Measurements from ENCODE around the gene CYP24A1. TPM values are rescaled to one million over a fixed set of nuclear protein-coding genes. Genes with fewer than 3 reads are reported as not detected.

The CYP24A1 gene
- total and polyA plus RNA-seq, 2 of the 13 experiments (the other 11 are each of a cell fraction or from before 2014, with no cell fraction given), result 9.4 to 32.7 TPM

DNA sequence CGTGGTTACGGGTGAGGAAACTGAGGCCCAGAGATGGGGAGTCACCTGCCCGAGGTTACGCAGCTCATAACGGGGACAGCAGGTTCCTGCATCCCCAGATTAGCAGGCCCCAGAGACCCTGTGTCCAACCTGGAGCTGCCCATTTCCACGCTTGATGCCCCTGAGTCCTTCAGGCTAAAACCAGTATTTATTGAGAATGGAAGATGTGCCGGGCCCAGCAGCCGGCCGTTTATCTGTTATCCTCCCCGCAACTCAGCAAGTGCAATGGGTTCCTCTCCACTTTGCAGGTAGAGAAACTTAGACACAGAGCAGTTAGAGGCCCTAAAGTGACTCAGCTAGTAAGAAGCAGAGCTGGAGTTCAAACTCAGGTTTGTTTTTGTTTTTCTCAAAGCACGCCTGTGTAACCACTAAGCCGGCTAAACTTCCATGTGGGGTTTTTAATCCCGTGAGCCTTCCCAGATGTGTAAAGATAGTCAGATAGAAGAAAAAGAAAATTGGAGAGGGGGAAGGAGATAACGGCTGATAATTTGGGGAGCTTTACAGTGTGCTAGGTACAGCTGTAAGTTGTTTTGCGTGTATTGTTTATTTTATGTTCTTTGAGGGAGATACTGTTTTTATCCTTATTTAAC lies 34.9 kb upstream of the CYP24A1 start (continued):
- TF ChIP-seq, protein P1, sequence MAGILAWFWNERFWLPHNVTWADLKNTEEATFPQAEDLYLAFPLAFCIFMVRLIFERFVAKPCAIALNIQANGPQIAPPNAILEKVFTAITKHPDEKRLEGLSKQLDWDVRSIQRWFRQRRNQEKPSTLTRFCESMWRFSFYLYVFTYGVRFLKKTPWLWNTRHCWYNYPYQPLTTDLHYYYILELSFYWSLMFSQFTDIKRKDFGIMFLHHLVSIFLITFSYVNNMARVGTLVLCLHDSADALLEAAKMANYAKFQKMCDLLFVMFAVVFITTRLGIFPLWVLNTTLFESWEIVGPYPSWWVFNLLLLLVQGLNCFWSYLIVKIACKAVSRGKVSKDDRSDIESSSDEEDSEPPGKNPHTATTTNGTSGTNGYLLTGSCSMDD (CRISPR knock-in tag; IDR thresholded peaks at IDR 0.05), result peak; percentile 71; the same call in 1 of the 2 replicates
- TF ChIP-seq SALL2 (CRISPR knock-in tag; IDR thresholded peaks at IDR 0.05), result 0 out of 2 replicates have a peak, but pooled peaks have one; percentile 12
- TF ChIP-seq, protein P2, sequence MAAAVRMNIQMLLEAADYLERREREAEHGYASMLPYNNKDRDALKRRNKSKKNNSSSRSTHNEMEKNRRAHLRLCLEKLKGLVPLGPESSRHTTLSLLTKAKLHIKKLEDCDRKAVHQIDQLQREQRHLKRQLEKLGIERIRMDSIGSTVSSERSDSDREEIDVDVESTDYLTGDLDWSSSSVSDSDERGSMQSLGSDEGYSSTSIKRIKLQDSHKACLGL (CRISPR knock-in tag; IDR thresholded peaks at IDR 0.05), result no peak
- no peak for TF ChIP-seq U2AF2 (IDR thresholded peaks at IDR 0.05; ENCODE audit: low read depth, low read length)
- no peak for TF ChIP-seq NR2F6 (IDR thresholded peaks at IDR 0.05)
- TF ChIP-seq NR2F6 (CRISPR knock-in tag; IDR thresholded peaks at IDR 0.05), result no peak
- TF ChIP-seq, protein P3, sequence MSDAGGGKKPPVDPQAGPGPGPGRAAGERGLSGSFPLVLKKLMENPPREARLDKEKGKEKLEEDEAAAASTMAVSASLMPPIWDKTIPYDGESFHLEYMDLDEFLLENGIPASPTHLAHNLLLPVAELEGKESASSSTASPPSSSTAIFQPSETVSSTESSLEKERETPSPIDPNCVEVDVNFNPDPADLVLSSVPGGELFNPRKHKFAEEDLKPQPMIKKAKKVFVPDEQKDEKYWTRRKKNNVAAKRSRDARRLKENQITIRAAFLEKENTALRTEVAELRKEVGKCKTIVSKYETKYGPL (CRISPR knock-in tag; IDR thresholded peaks at IDR 0.05), result no peak
- TF ChIP-seq ZNF432 (CRISPR knock-in tag; IDR thresholded peaks at IDR 0.05; ENCODE audit: borderline replicate concordance), result no peak
- TF ChIP-seq, protein P4, sequence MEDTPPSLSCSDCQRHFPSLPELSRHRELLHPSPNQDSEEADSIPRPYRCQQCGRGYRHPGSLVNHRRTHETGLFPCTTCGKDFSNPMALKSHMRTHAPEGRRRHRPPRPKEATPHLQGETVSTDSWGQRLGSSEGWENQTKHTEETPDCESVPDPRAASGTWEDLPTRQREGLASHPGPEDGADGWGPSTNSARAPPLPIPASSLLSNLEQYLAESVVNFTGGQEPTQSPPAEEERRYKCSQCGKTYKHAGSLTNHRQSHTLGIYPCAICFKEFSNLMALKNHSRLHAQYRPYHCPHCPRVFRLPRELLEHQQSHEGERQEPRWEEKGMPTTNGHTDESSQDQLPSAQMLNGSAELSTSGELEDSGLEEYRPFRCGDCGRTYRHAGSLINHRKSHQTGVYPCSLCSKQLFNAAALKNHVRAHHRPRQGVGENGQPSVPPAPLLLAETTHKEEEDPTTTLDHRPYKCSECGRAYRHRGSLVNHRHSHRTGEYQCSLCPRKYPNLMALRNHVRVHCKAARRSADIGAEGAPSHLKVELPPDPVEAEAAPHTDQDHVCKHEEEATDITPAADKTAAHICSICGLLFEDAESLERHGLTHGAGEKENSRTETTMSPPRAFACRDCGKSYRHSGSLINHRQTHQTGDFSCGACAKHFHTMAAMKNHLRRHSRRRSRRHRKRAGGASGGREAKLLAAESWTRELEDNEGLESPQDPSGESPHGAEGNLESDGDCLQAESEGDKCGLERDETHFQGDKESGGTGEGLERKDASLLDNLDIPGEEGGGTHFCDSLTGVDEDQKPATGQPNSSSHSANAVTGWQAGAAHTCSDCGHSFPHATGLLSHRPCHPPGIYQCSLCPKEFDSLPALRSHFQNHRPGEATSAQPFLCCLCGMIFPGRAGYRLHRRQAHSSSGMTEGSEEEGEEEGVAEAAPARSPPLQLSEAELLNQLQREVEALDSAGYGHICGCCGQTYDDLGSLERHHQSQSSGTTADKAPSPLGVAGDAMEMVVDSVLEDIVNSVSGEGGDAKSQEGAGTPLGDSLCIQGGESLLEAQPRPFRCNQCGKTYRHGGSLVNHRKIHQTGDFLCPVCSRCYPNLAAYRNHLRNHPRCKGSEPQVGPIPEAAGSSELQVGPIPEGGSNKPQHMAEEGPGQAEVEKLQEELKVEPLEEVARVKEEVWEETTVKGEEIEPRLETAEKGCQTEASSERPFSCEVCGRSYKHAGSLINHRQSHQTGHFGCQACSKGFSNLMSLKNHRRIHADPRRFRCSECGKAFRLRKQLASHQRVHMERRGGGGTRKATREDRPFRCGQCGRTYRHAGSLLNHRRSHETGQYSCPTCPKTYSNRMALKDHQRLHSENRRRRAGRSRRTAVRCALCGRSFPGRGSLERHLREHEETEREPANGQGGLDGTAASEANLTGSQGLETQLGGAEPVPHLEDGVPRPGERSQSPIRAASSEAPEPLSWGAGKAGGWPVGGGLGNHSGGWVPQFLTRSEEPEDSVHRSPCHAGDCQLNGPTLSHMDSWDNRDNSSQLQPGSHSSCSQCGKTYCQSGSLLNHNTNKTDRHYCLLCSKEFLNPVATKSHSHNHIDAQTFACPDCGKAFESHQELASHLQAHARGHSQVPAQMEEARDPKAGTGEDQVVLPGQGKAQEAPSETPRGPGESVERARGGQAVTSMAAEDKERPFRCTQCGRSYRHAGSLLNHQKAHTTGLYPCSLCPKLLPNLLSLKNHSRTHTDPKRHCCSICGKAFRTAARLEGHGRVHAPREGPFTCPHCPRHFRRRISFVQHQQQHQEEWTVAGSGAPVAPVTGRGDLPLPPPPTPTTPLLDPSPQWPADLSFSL (CRISPR knock-in tag; IDR thresholded peaks at IDR 0.05), result 0 out of 2 replicates have a peak, but pooled peaks have one; percentile 11
- TF ChIP-seq ZFP90 (CRISPR knock-in tag; IDR thresholded peaks at IDR 0.05; ENCODE audit: borderline replicate concordance), result 0 out of 2 replicates have a peak, but pooled peaks have one; percentile 16
- TF ChIP-seq RBM22 (optimal IDR thresholded peaks at IDR 0.05; ENCODE audit: low read length), result no peak
- TF ChIP-seq ZNF557 (CRISPR knock-in tag; IDR thresholded peaks at IDR 0.05), result no peak
- TF ChIP-seq TBX2 (CRISPR knock-in tag; IDR thresholded peaks at IDR 0.05; ENCODE audit: borderline replicate concordance), result no peak
- TF ChIP-seq, protein P5, sequence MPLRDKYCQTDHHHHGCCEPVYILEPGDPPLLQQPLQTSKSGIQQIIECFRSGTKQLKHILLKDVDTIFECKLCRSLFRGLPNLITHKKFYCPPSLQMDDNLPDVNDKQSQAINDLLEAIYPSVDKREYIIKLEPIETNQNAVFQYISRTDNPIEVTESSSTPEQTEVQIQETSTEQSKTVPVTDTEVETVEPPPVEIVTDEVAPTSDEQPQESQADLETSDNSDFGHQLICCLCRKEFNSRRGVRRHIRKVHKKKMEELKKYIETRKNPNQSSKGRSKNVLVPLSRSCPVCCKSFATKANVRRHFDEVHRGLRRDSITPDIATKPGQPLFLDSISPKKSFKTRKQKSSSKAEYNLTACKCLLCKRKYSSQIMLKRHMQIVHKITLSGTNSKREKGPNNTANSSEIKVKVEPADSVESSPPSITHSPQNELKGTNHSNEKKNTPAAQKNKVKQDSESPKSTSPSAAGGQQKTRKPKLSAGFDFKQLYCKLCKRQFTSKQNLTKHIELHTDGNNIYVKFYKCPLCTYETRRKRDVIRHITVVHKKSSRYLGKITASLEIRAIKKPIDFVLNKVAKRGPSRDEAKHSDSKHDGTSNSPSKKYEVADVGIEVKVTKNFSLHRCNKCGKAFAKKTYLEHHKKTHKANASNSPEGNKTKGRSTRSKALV (CRISPR knock-in tag; IDR thresholded peaks at IDR 0.05), result no peak
- TF ChIP-seq ZNF20 (CRISPR knock-in tag; IDR thresholded peaks at IDR 0.05), result no peak
- no peak for TF ChIP-seq SCMH1 (CRISPR knock-in tag; IDR thresholded peaks at IDR 0.05; ENCODE audit: borderline replicate concordance)
- peak; percentile 33; the same call in 1 of the 2 replicates for TF ChIP-seq SNAPC2 (CRISPR knock-in tag; IDR thresholded peaks at IDR 0.05)
